Neural cell (in vitro differentiated cells): ENCODE data around the gene REPIN1. TPM values are rescaled to one million over a fixed set of nuclear protein-coding genes. Genes with fewer than 3 reads are reported as not detected.

Experiments used
- H2AFZ ChIP-seq: fragments of 200-600, 300-800 bp; sonication (generic), shearing (Covaris generic); 2 replicates; pipeline ENCODE4 v1.6.0; 2014; ENCODE audit warnings: low read depth, mild to moderate bottlenecking, antibody characterized with exemption, low read length, moderate library complexity
- H3F3A ChIP-seq: fragments of 200-600 bp; shearing (Covaris generic); 2 replicates; pipeline ENCODE4 v1.6.1; 2016; ENCODE audit warnings: mild to moderate bottlenecking, moderate library complexity, mixed read lengths, antibody characterized with exemption, low read length; ENCODE audit not compliant: insufficient read depth, poor library complexity, severe bottlenecking
- H3K27ac ChIP-seq: fragments of 200-600, 300-800 bp; sonication (generic), shearing (Covaris generic); 2 replicates; pipeline ENCODE4 v1.5.1; 2014; ENCODE audit warnings: mild to moderate bottlenecking, low read length, moderate library complexity
- H3K27me3 ChIP-seq: fragments of 300-800, 200-600 bp; sonication (generic), shearing (Covaris generic); 2 replicates; pipeline ENCODE4 v1.6.0; 2014; ENCODE audit warnings: mild to moderate bottlenecking, low read depth, low read length, moderate library complexity; ENCODE audit not compliant: insufficient read depth
- H3K36me3 ChIP-seq: fragments of 300-800, 200-600 bp; sonication (generic), shearing (Covaris generic); 2 replicates; pipeline ENCODE4 v1.5.1; 2014; ENCODE audit warnings: mild to moderate bottlenecking, antibody characterized with exemption, low read length, moderate library complexity; ENCODE audit not compliant: insufficient read depth
- H3K4me2 ChIP-seq: fragments of 300-800, 200-600 bp; sonication (generic), shearing (Covaris generic); 2 replicates; pipeline ENCODE4 v1.6.0; 2014; ENCODE audit warnings: mild to moderate bottlenecking, low read length
- H3K4me3 ChIP-seq: fragments of 300-800, 200-600 bp; sonication (generic), shearing (Covaris generic); 2 replicates; pipeline ENCODE4 v1.5.1; 2014; ENCODE audit warnings: mild to moderate bottlenecking, low read length, moderate library complexity
- H3K79me2 ChIP-seq: fragments of 200-600 bp; shearing (Covaris generic); replicated peaks from 2 replicates; pipeline ENCODE4 v1.6.0; 2014; ENCODE audit warnings: mild to moderate bottlenecking, low read length, moderate library complexity; ENCODE audit not compliant: insufficient read depth
- H3K9ac ChIP-seq: fragments of 300-800, 200-600 bp; sonication (generic), shearing (Covaris generic); 2 replicates; pipeline ENCODE4 v1.6.1; 2016; ENCODE audit warnings: mild to moderate bottlenecking, low read length, mixed read lengths
- H3K9me2 ChIP-seq: fragments of 200-600 bp; shearing (Covaris generic); 2 replicates; pipeline ENCODE4 v1.6.1; 2016; ENCODE audit warnings: mild to moderate bottlenecking, low read length, mixed read lengths; ENCODE audit not compliant: insufficient read depth
- H3K9me3 ChIP-seq: fragments of 200-600, 300-800 bp; sonication (generic), shearing (Covaris generic); 2 replicates; pipeline ENCODE4 v1.6.1; 2016; ENCODE audit warnings: mild to moderate bottlenecking, mixed run types, low read length, moderate library complexity, mixed read lengths
- H4K20me1 ChIP-seq: fragments of 200-600 bp; shearing (Covaris generic); 2 replicates; pipeline ENCODE4 v1.6.1; 2016; ENCODE audit warnings: mild to moderate bottlenecking, mixed run types; ENCODE audit not compliant: insufficient read depth
- EP300 ChIP-seq: fragments of 450-650 bp; conservative IDR thresholded peaks from 2 replicates; pipeline ENCODE4 v1.6.1; 2014; ENCODE audit warnings: antibody characterized with exemption, mild to moderate bottlenecking, moderate library complexity; ENCODE audit not compliant: poor library complexity, severe bottlenecking
- EZH2 ChIP-seq: fragments of 200-600, 300-800 bp; shearing (Covaris generic), sonication (generic); IDR thresholded peaks from 2 replicates; pipeline ENCODE4 v1.6.1; 2014; ENCODE audit warnings: antibody characterized with exemption, low read length, borderline replicate concordance, mild to moderate bottlenecking; ENCODE audit not compliant: insufficient read depth, poor library complexity, severe bottlenecking
- MXI1 ChIP-seq: fragments of 450-650 bp; conservative IDR thresholded peaks from 2 replicates; pipeline ENCODE4 v1.6.1; 2014; ENCODE audit warnings: antibody characterized with exemption, mild to moderate bottlenecking; ENCODE audit not compliant: poor library complexity, severe bottlenecking
- POLR2AphosphoS5 ChIP-seq: IDR thresholded peaks from 2 replicates; pipeline ENCODE4 v1.6.1; 2012
- RAD21 ChIP-seq: fragments of 450-650 bp; conservative IDR thresholded peaks from 2 replicates; pipeline ENCODE4 v1.6.1; 2014; ENCODE audit warnings: antibody characterized with exemption, mild to moderate bottlenecking, moderate library complexity
- SMC3 ChIP-seq: fragments of 450-650 bp; conservative IDR thresholded peaks from 2 replicates; pipeline ENCODE4 v1.6.1; 2014; ENCODE audit warnings: antibody characterized with exemption, mild to moderate bottlenecking, moderate library complexity; ENCODE audit not compliant: poor library complexity
- TAF1 ChIP-seq: IDR thresholded peaks from 2 replicates; pipeline ENCODE4 v1.6.1; 2012; ENCODE audit warnings: low read depth
- polyA plus RNA-seq: library from polyadenylated mRNA; depleted of rRNA; stranded (reverse); fragments of >200 nt; gene quantifications from 2 replicates; pipeline ENCODE4 v1.2.3, GENCODE V29; 2014
- TF ChIP-seq, protein P1 (sequence below): IDR thresholded peaks from 2 replicates; pipeline ENCODE4 v1.6.1; 2012; ENCODE audit warnings: borderline replicate concordance
- TF ChIP-seq, protein P2 (sequence below): fragments of 450-650 bp; IDR thresholded peaks from 2 replicates; pipeline ENCODE4 v1.5.1; 2014; ENCODE audit warnings: antibody characterized with exemption, mild to moderate bottlenecking, moderate library complexity; ENCODE audit not compliant: poor library complexity, severe bottlenecking

REPIN1 gene
- polyA plus RNA-seq, 1 donor from 2014 or later: 95.5 TPM

DNA sequence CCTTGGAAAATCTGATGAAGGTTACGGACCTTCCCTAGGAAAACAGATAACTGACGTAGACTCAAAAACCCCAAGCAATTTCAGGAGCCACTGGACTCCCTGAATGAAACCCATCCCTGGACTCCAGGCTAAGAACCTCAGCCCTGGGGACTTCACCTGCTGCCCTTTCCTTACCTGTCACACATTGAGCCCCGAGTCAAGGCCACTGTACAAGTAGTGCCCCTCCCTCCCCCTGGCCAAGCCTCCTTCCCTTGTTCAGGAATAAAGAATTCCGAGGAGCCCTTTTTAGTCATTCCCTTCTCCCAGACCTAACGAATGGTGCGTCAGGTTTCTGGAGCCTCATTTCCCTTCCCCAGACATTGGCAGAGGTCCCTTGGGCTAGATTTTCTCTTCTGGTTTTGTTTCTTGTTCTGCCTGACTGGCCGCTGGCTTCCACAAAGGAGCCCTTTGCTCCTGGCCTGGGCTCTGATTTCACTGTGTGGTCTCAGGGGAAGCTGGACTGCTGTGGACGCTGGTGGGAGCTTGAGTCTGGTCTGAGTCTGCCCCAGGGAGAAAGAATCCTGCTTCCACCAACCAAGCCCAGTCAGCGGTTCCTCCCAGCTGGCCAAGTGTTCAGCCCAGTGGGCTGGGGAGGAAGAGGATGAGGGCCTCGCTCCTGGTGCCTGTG is 42.2 kb downstream of the REPIN1 start:
- Histone ChIP-seq H3K36me3 (no peaks in the 10 kb centered on the region), H3K27ac (no peak overlapping the region), H3K27me3 (no peaks in the 10 kb centered on the region), H3F3A (no peaks in the 10 kb centered on the region), H3K9ac (no peak overlapping the region), H3K4me2 (no peak overlapping the region), H3K9me3 (no peaks in the 10 kb centered on the region), H3K4me3 (no peak overlapping the region), H3K79me2 (no peaks in the 10 kb centered on the region), H3K9me2 (no peaks in the 10 kb centered on the region), H4K20me1 (no peaks in the 10 kb centered on the region), H2AFZ (no peak overlapping the region)
- no peak for TF ChIP-seq TAF1
- TF ChIP-seq SMC3: no peak
- TF ChIP-seq POLR2AphosphoS5: no peak
- TF ChIP-seq, protein P1, sequence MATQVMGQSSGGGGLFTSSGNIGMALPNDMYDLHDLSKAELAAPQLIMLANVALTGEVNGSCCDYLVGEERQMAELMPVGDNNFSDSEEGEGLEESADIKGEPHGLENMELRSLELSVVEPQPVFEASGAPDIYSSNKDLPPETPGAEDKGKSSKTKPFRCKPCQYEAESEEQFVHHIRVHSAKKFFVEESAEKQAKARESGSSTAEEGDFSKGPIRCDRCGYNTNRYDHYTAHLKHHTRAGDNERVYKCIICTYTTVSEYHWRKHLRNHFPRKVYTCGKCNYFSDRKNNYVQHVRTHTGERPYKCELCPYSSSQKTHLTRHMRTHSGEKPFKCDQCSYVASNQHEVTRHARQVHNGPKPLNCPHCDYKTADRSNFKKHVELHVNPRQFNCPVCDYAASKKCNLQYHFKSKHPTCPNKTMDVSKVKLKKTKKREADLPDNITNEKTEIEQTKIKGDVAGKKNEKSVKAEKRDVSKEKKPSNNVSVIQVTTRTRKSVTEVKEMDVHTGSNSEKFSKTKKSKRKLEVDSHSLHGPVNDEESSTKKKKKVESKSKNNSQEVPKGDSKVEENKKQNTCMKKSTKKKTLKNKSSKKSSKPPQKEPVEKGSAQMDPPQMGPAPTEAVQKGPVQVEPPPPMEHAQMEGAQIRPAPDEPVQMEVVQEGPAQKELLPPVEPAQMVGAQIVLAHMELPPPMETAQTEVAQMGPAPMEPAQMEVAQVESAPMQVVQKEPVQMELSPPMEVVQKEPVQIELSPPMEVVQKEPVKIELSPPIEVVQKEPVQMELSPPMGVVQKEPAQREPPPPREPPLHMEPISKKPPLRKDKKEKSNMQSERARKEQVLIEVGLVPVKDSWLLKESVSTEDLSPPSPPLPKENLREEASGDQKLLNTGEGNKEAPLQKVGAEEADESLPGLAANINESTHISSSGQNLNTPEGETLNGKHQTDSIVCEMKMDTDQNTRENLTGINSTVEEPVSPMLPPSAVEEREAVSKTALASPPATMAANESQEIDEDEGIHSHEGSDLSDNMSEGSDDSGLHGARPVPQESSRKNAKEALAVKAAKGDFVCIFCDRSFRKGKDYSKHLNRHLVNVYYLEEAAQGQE: no peak
- TF ChIP-seq EZH2: no peak
- no peak for TF ChIP-seq EP300
- TF ChIP-seq, protein P2, sequence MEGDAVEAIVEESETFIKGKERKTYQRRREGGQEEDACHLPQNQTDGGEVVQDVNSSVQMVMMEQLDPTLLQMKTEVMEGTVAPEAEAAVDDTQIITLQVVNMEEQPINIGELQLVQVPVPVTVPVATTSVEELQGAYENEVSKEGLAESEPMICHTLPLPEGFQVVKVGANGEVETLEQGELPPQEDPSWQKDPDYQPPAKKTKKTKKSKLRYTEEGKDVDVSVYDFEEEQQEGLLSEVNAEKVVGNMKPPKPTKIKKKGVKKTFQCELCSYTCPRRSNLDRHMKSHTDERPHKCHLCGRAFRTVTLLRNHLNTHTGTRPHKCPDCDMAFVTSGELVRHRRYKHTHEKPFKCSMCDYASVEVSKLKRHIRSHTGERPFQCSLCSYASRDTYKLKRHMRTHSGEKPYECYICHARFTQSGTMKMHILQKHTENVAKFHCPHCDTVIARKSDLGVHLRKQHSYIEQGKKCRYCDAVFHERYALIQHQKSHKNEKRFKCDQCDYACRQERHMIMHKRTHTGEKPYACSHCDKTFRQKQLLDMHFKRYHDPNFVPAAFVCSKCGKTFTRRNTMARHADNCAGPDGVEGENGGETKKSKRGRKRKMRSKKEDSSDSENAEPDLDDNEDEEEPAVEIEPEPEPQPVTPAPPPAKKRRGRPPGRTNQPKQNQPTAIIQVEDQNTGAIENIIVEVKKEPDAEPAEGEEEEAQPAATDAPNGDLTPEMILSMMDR: no peak
- no peak for TF ChIP-seq MXI1
- no peak for TF ChIP-seq RAD21

DNA sequence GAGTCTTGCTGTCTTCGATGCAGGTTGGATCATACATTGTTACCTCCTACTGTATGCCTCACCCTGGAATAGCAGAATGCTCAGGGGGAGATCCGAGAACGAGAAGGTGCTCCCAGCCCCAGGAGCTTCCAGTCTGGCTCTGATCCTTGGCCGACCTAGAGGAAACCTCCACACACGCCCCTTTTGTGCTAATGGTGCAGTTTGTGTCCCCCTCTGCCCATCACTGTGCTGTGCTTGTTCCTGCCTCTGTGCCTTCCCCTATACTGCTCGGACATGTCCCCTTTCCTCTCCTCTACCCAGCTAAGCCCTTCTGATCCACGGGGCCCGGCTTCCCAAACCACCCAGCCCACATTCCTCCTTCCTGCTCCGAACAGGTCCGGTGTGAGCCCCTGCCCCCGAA is 43.0 kb downstream of the REPIN1 start:
- H3K9ac ChIP-seq: no peak overlapping the region
- no peaks in the 10 kb centered on the region for H4K20me1 ChIP-seq
- H3F3A ChIP-seq: no peaks in the 10 kb centered on the region
- H3K36me3 ChIP-seq: no peaks in the 10 kb centered on the region
- H3K4me3 ChIP-seq: no peak overlapping the region
- no peaks in the 10 kb centered on the region for H3K9me2 ChIP-seq
- no peak overlapping the region for H3K4me2 ChIP-seq
- no peaks in the 10 kb centered on the region for H3K27me3 ChIP-seq
- no peak overlapping the region for H3K27ac ChIP-seq
- no peaks in the 10 kb centered on the region for H3K79me2 ChIP-seq
- no peaks in the 10 kb centered on the region for H3K9me3 ChIP-seq
- TF ChIP-seq MXI1: no peak
- TF ChIP-seq, protein P2: no peak
- TF ChIP-seq, protein P1: no peak
- no peak overlapping the region for H2AFZ ChIP-seq
